SKM-1 (cell line): ENCODE measurements around the gene LRRC58.
"Not testable (repeated sequence)": the region's sequence is repeated elsewhere in the genome, so short reads cannot be mapped to it uniquely, and the experiment has no call there.

Experiments
- DNase-seq: peaks from one replicate; lab custom pipeline; 2025; ENCODE audit not compliant: unreplicated experiment; lab: John Stamatoyannopoulos, UW

LRRC58 gene

DNA sequence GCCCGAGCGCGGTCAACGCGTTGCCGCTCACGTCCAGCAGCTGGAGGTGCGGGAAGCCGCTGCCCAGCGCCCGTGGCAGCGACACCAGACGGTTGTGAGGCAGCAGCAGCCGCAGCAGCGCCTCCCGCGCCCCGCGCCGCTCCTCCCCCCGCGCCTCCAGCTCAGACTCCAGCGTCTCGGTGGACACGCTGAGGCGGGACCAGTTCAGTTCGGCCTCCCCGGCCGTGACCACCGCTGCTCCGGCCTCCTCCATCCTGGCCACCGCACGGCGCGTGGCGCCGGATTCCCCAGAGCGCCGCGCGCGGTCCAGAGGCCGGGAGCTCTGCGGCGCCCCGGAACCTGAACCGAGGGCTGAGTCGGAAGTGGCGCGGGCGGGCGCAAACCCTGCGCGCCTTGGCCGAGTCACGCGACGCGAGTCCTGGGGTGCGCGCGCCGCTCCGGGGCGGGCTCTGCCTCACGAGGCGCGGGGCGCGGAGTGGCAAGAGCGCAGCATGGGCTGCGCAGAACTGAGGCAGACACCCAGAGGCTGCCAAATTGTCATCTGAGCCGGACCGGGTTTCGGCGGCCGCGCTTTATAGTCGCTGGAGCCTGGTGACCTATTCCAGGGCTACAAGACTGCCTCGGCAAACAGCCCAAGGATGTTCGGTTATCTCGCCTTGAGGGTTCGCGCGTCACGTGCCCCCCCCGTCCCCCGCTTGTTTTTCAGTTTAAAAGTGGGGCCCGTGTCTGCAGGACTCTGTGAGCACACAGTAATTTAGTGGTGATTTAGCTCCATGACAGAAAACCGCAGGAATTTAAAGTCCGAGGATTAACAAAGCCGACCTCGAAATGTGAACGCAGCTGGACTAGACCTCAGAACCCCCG, at the start of gene LRRC58:
LRRC58 (minus strand) TSS at position 364 of the 864 bp plus-strand sequence; CDS start at position 253, 111 bp downstream.
- peak; percentile 63 for DNase-seq

DNA sequence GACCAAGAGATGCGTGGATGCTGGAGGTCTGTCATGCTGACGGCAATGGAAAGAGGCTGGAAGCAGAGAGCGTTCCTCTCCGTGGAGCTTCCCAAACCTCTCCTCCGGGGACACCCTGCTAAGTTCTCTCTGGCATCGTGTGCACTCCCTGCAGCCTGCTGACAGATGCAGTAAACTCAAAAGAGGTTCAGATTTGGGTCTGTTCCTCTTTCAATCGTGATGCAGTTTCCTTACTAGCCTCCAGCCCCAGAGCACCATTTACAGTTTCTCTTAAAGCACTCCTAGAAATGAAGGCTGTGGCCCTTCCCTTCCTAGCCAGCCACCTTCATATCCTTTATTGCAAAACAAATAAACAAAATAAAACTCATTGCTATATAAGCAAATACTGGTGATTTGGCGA, 47.3 kb upstream of the LRRC58 start:
- no peak for DNase-seq

- DNase-seq: no peak
Measured at GRCh38 chr3:120394347-120394746, 45.2 kb upstream of the LRRC58 start.

DNA sequence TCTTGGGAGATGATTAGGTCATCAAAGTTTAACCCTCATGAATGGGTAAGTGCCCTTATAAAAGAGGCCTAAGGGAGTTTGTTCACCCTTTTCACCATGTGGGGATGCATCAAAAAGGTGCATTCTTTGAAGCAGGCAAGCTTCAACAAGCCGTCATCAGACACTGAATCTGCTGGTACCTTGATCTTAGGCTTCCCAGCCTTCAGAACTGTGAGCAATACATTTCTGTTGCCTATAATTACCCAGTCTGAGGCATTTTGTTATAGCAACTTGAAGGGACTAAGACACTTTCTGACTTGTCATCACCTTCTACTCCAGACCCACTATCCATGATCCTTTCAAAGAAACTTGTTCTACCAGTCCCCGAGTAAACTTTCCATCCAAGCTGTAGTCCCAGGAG, 44.6 kb upstream of the LRRC58 start:
- no peak for DNase-seq

DNA sequence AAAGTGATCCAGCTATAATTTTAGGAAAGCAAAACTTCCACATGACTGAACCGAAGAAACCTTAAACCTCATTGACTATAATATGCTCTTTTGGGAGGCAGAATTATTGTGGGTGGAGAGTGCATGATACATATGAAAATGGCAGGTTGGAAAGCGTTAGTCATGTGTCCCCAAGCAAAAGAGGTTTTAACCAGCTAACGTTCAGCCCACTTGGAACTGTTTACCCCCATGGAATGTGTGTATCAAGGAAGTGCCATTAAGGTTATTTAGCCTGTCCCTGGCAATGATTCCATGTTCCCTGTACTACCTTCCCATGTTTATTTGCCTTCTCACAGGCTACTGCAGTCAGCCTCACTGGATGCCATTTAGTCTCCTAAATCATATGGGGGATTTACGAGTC, 44.1 kb upstream of the LRRC58 start:
- no peak for DNase-seq

- DNase-seq: no peak
Measured at GRCh38 chr3:120382941-120383447, 33.8 kb upstream of the LRRC58 start.

DNA sequence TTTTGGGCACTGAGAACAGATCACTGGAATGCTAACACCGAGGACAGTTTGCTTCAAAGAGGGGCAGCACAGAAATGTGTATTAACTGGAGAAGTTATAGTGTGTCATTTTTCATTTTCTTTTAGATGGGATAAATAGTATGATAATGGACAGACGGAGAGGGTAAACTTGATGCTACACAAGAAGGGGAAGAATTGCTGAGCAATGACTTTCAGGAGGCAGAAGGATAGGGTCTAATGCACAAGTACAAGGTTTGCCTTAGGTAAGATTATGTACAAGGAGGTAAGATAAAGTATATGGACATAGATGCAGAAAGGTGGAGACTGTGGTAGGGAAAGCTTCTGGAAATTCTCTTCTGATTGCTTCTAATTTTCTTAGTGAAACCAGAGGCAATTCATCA, 32.3 kb upstream of the LRRC58 start:
- no peak for DNase-seq

DNA sequence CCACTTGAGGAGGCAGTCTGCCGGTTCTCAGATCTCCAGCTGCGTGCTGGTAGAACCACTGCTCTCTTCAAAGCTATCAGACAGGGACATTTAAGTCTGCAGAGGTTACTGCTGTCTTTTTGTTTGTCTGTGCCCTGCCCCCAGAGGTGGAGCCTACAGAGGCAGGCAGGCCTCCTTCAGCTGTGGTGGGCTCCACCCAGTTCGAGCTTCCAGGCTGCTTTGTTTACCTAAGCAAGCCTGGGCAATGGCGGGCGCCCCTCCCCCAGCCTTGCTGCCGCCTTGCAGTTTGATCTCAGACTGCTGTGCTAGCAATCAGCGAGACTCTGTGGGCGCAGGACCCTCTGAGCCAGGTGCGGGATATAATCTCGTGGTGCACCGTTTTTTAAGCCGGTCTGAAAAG, 28.8 kb upstream of the LRRC58 start:
- not testable (repeated sequence) for DNase-seq

- no peak for DNase-seq
Measured at GRCh38 chr3:120370463-120370862, 21.3 kb upstream of the LRRC58 start.

- no peak for DNase-seq
Measured at GRCh38 chr3:120369037-120369467, 19.9 kb upstream of the LRRC58 start.

DNA sequence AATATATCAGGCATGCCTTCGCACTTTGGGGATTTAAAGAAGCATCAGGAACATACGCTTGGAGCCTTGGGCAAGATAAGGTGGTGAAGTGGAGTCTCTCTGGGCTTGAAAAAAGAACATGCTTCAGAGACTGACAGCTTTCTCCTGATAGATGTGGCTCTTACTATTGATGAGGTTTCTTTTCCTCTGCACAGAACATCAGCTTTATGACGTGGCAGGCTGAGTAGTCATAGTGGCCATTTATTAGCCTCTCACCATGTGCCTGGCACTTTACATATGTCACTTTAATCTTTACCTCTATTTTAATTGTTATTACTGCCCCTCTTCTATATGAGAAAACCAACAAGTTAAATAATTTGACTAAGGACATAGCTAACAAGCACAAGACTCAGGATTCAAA, 19.0 kb upstream of the LRRC58 start:
- DNase-seq: no peak

GRCh38 chr3:120364821-120365220, 15.7 kb upstream of the LRRC58 start:
- DNase-seq: no peak

DNA sequence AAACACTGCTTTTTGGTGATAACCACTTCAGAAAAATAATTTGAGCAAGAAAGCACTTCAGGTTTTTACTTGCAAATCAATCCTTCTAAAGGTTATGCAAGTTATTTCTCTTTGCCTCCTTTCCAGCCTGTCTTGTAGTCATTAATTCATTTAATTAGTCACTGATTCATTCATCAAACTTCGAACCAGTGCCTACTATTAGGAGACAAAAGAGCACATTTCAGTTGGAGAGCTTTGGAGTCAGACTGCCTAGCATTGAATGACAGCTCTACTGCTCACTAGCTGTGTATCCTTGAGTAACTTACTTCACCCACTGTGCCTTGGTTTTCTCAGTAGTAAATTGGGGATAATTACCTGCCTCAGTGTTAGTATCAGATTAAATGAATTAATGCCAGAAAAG, 14.9 kb upstream of the LRRC58 start:
- no peak for DNase-seq

- no peak for DNase-seq
Measured at GRCh38 chr3:120357807-120358206, 8.7 kb upstream of the LRRC58 start.

DNA sequence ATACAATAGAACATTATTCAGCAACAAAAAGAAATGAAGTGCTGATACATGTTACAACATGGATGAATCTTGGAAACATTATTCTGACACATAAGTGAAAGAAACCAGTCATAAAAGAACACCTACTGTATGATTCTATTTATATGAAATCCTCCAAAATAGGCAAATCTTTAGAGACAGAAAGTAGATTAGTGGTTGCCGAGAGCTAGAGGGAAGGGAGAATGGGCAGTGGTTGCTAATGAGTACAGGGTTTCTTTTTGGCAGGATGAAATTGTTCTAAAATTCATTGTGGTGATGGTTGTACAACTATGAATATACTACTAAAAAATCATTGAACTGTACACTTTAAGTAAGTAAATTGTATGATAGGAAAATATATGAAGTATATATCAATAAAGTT, 6.3 kb upstream of the LRRC58 start:
- no peak for DNase-seq

DNA sequence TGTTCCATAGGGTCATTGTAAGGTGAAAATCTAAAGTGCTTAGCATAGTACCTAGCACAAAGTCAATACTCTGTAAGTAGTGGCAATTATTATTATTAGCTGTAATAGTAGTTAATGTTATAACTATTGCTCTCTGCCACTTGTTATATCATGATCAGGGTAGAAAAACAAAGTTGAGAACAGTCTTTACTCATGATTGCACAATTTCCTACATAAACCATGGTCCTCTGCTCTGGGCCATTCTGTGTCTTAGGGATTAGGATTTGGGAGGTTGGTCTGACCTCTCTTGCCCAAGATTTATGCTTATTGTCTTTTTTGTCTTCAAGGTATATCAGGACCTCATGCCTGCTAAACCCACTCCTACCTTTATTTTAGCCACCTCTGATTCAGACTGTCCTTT, 4.3 kb upstream of the LRRC58 start:
- no peak for DNase-seq

- no peak for DNase-seq
Measured at GRCh38 chr3:120352017-120352416, 2.9 kb upstream of the LRRC58 start.

- DNase-seq: no peak
Measured at GRCh38 chr3:120350401-120350941, 1.3 kb upstream of the LRRC58 start.

- no peak for DNase-seq
Measured at GRCh38 chr3:120349855-120350125, 636 bp upstream of the LRRC58 start.

GRCh38 chr3:120348065-120348990, 826 bp downstream of the LRRC58 start:
- DNase-seq: peak; percentile 48

DNA sequence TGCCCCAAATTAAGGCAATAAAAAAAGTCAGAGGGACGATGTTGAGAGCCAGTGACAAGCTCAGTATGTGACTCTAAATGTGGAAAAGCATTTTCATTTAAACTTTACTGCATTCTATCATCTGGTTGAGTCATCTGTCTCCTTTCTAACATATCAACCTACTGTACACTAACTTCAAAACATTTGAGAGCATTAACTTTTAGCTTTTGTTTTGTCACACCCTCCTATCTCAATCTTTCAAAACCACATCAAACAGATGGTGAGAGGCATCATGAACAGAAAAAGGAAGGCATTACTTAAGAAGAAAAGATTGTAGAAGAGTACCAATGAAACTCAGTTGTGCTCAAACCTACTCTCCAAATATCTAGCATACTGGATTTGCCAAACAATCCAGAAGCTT, 4.8 kb downstream of the LRRC58 start:
- no peak for DNase-seq
